Epithelial cell of prostate (primary cell): ENCODE results near the gene ACOT8.
"Not testable (repeated sequence)": the region's sequence is repeated elsewhere in the genome, so short reads cannot be mapped to it uniquely, and the experiment has no call there.

ENCODE experiments used
- DNase-seq: peaks from one replicate; pipeline ENCODE4 v3.0.0-alpha.2; 2011; ENCODE audit warnings: low read depth, low spot score
- H3K27ac ChIP-seq: fragments of 450-650 bp; 2 replicates; pipeline ENCODE4 v1.5.1; 2017; ENCODE audit warnings: mild to moderate bottlenecking

Gene ACOT8

DNA sequence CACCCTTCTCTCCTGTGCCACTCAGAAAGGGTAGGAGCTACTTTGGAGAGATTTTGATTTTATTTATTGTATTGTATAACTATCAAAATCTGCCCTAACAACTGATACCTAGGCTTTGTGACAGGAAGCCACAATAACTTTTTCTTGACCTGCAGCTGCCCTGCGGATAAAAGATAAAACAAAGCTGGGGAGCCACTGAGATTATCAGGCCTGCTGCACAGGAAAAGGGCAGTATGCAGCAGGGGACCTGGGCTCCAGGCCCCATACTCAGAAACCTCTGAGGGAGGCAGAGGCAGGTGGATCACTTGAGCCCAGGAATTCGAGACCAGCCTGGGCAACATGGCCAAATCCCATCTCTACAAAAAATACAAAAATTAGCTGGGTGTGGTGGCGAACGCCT, 24.6 kb downstream of the ACOT8 start:
- H3K27ac ChIP-seq = peak overlapping the region; percentile 67
- no peak for DNase-seq

DNA sequence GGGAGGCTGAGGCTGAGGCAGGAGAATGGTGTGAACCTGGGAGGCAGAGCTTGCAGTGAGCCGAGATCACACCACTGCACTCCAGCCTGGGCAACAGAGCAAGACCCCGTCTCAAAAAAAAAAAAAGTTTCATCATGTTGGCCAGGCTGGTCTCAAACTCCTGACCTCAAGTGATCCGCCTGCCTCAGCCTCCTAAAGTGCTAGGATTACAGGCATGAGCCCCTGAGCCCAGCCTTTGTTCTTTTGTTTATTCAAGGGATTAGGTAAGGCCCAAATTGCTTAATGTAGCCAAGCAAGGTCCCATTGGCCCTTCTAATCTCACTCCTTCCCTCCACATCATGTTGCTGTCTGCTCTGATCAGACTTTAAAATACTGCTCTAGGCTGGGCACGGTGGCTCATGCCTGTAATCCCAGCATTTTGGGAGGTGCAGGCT, 27.5 kb downstream of the ACOT8 start:
- not testable (repeated sequence) for H3K27ac ChIP-seq

DNA sequence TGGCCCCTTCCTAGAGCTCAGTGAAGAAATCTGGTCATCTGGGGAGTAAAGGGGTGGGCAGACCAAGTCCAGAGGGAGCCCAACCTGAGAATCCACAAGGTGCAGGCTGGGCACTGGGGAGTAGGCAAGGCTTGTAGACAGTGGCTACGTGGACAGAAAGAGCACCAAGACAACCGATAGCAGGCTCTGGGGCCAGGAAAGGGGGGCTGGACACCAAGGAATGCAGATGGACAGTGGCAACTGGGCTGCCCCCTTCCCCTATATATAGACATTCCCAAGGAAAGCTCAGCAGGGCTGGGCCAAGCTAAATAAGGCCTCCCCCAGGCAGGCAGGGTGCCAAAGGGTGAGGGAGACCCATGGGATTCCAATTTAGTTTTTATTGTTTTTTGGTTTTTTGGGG, 28.6 kb downstream of the ACOT8 start:
- no peak overlapping the region for H3K27ac ChIP-seq
- no peak for DNase-seq

More for the DNA sequence above, 27.5 kb downstream of the ACOT8 start:
- DNase-seq = not testable (repeated sequence)

DNA sequence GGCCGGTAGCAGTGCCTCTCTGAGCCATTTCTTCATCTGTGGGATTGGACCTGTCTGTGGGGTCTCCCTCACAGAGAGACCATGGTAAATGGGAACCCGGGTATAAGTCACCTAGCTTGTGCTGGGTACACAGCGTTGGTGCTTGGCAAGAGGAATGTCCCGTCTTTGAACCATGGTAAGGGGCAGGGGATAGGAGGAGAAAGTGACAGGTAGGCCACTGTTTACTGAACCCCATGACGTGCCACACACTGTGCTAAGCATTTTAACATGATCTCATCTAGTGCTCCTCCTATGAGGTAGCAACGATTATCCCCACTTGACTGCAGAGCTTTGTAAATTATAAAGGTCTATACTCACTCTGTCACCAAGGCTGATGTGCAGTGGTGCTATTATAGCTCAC, 29.5 kb downstream of the ACOT8 start:
- no peak overlapping the region for H3K27ac ChIP-seq
- no peak for DNase-seq

DNA sequence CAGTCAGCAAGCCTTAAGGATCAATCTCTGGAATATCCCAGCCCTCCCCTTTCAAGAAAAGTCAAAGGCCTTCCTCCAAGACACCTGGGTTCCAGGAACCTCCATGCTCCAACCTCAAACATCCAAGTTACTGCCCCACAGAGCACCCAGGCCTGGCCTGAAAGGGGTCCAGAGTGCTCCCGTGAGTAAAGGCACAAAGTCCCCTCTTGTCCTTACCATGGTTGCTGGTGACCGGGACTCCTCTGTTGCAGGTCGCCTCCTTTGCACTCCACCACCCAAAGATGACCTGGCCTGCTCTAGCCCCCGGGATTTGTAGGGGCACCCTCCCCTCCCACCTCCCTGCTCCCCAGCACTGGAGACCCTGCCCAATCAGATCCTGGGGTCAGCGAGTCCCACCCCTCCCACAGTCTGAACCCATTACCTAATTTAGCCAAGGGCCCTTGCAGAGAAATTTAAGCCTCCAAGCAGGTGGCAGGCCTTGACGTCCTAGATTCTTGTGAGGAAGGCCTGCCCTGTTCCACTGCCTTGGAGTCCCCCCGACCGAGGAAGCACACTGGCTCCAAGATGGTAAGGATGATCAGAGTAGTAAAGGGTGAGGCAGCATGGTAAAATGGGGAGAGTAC, 30.1 kb downstream of the ACOT8 start, which contains the start of gene TNNC2:
Gene TNNC2, minus strand, starts transcription at position 283 of the 623 bp plus-strand sequence. Its CDS starts 64 bp downstream, at position 219.
- DNase-seq = no peak
- no peak within 1 kb of the TSS for H3K27ac ChIP-seq

DNA sequence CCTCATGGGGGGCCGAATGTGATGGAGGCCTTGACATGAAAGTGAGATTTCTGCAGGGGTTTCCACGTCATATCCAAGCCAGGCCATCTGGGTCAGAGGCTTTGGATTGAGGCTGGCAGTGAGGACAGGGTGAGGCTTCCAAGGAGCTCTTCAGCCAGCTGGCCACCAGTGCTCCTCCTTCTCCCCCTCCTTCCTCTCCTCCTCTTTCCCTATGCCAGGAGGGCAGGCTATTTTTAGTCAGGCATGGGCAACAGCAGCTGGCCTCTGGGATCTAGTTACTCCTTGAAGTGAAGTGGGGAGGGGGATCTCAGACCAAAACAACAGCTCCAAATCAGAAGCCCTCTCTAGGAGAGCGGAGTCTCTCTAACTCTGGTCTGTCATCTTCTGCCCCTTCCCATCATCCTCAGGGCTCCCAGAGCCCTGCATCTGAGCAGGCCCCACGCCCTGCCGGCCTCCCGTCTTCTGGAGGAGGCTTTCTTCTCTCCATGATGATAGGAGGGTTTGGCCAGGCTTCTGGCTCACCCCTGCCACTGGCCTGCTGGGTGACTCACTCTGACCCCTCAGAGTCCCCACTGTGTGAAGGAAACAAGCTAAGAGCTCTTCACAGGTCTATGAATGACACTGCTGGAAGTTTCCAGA, 30.7 kb downstream of the ACOT8 start:
- no peak overlapping the region for H3K27ac ChIP-seq
- no peak for DNase-seq

DNA sequence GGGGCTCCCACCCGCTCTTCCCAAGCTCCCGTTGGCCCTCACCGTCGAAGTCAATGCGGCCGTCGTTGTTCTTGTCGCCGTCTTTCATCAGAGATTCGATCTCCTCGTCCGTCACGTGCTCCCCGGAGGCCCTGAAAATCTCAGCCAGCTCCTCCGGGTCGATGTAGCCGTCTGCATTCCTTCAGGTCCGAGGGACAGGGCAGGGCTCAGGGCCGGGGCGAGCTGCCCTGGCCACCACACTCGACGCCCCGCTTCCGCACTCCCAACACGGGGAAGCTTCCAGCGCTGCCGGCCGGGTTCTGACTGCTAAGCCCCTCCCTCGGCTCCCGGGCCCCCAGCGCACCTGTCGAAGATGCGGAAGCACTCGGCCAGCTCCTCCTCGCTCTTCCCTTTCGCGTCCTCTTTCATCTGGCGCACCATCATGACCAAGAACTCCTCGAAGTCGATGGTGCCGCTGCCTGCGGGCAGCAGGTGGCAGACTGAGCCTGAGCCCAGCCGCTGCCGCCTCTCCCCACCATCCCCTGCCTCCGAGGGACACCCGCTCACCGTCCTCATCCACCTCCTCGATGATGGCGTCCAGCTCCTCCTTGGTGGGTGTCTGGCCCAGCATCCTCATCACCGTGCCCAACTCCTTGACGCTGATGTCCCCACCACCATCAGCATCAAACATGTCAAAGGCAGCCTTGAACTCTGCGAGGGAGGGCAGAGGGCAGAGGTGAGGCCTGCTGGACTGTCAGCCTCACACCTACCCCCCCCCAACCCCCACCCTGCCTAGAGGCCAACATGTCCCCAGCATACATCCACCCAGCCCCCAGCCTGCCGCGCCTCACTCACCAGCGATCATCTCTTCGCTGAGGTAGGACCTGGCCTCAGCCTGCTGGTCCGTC, 33.0 kb downstream of the ACOT8 start:
- DNase-seq = no peak
- H3K27ac ChIP-seq = no peak overlapping the region

DNA sequence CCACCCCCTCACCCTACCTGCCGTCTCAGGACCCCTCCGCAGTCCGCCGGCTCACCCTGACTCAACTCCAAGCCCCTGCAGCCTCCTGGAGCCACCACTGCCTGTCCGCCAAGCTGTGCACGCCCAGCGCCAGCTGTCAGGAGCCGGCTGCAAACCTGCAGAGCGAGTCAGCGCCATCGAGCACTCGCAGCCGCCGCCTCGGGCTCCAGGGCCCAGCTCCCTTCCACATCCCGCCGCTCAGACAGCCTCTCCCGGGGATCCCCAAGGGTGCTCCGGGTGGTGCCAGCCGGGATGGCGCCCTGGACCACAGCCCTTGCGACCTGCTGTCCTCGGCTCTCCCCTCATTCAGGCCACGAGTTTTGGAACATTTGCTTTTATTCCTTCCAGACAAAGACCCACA, 34.3 kb downstream of the ACOT8 start:
- DNase-seq = no peak
- H3K27ac ChIP-seq = no peak overlapping the region

DNA sequence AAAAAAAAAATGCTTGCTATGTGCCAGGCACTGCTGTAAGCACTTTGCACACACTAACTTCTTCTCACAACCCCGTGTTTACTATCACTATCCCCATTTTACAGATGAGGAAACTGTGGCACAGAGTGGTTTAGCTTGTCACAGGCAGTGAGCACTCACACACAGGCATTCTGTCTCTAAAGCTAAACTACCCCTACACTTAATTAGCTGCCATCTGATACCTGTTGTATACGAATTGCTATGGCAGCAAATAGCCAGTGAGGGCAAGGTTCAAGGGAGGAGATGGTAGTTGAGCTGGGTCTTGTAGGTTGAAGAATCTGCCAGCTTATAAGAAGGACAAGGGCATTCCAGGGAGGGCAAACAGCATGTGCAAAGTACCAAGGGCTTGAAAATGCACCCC, 35.2 kb downstream of the ACOT8 start:
- DNase-seq = no peak
- no peak overlapping the region for H3K27ac ChIP-seq

DNA sequence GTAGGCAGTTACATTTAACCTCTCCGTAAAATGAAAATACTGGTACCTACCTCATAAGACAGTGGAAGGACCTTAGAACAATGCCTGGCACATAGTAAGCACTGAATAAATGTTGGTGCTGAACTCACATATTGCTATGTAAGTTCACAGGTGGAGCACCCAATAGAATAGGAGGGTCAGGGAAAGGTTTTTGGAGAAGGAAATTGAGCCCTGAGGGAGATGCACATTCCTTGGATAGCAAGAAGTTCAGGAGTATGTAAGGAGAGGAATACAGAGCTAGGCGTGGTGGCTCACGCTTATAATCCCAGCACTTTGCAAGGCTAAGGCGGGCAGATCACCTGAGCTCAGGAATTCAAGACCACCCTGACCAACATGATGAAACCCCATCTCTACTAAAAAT, 37.7 kb downstream of the ACOT8 start:
- DNase-seq = no peak
- H3K27ac ChIP-seq = no peak overlapping the region

DNA sequence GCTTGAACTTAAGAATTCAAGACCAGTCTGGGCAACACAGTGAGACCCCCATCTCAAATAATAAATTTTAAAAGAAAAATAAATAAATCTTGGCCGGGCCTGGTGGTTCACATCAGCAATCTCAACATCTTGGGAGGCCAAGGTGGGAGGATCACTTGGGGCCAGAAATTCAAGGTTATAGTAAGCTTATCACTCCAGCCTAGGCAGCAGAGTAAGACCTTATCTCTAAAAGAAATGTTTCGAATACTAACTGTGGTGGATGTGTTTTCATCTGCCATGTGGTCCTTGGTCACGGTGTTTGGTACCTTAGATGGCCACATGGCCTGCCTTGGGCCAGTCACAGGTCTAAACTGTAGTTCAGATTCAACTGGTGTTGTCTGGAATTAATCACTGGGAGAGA, 39.0 kb downstream of the ACOT8 start:
- H3K27ac ChIP-seq = no peak overlapping the region
- no peak for DNase-seq

DNA sequence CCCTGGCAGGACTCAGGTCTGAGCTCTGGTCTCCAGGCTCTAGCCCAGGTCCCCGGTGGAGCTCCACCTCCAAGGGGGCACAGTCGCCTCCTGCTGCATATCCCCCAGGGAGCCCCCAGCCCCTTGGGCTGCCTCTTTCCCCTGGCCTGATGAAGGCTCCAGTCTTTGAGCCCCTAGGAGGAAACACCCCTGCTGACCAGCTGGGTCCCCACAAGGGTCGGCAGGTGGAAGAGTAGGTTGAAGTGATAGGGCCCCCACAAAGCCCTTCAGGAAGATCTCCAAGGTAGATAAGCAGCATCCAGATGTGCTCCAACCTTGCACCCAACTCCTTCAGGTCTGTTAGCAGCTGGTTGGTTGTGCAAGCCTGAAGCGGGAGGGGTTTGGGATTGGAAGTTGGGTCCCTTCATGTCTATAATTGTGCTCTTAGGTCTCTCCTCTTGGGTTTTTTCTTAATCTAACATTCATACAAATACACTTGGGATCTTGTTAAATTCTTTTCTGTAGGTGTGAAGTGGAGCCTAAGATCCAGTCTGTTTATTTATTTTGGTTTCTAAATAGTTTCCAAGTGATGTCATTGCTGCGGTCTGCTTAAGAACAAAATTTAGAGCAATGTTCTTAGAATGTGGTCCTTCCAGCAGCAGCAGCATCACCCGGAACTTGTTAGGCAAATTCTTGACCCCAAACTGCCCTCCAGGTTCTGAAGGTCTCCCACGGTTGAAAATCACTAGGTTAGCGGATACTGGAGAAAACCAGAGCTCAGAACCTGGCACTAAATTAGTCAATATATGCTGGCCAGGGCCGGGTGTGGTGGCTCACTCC, 39.6 kb downstream of the ACOT8 start:
- DNase-seq = no peak
- H3K27ac ChIP-seq = no peak overlapping the region

DNA sequence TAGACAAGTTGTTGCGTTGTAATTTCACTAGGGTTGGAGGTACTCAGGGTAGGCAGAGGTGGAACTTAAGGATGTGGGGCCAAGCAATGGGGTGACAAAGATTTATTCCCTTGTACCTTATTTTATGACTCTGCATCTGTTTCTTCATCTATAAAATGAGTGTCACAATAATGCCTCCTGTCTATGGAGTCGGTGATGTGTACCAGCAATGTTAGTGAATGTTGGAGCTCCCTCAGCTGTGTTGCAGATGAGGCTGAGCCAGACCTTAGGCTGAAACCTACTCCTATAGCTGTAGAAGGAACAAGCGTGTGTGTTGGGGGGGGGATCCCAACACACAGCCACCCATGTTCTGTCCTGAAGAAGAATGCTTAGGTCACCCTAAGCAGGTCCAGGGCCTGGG, 40.2 kb downstream of the ACOT8 start:
- DNase-seq = no peak
- no peak overlapping the region for H3K27ac ChIP-seq

DNA sequence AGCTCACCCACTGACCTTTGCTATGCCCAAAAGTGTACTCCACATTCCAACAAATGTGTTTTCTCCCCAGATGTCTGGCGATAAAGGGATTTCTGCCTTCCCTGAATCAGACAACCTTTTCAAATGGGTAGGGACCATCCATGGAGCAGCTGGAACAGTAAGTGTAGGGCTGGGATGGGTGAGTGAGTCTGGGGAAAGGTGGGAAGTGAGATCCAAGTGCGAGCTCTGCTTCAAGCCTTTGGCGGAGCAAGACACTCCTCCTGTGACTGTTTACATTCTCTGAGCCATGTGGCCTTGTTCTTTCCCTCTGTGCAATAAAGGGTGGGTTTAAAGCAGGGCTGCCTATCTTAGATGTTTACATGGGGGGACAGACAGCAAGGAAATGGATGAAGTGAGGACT, 42.9 kb downstream of the ACOT8 start:
- DNase-seq = no peak

DNA sequence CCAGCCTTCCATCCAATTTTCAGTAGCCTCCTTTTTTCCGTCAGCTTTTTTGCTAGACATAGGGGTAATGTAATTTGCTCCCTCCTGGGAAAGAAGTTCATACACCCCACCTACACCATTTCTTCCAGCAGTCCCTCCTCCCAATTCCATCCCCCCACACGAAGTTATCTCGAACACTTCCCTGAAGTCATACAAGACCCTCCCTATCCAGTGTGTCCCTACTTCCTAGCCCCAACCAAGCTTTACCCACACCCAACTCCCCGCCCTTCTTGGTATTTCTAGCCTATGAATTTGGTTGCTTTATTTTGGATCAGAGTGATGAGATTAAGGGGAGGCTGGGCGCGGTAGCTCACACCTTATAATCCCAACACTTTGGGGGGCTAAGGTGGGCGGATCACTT, 43.7 kb downstream of the ACOT8 start:
- H3K27ac ChIP-seq = no peak overlapping the region
- no peak for DNase-seq

More for the DNA sequence above, 42.9 kb downstream of the ACOT8 start:
- no peak overlapping the region for H3K27ac ChIP-seq

DNA sequence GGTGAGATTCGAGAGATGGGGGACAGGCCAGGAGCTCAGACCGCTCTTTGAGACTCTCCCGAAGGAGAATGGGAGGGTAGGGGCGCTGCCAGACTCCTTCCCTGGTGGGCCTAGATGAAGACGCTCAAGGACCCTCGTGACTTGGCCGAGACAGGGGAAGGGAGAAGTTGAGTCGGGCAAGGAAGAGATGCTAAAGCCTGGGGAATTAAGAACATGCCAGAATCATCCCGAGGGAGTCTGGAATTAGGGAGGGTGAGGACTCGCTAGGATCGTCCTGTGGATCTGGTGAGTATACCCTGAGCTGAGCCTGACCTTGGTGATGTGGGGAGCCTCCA, 44.2 kb downstream of the ACOT8 start:
- no peak overlapping the region for H3K27ac ChIP-seq
- DNase-seq = no peak

DNA sequence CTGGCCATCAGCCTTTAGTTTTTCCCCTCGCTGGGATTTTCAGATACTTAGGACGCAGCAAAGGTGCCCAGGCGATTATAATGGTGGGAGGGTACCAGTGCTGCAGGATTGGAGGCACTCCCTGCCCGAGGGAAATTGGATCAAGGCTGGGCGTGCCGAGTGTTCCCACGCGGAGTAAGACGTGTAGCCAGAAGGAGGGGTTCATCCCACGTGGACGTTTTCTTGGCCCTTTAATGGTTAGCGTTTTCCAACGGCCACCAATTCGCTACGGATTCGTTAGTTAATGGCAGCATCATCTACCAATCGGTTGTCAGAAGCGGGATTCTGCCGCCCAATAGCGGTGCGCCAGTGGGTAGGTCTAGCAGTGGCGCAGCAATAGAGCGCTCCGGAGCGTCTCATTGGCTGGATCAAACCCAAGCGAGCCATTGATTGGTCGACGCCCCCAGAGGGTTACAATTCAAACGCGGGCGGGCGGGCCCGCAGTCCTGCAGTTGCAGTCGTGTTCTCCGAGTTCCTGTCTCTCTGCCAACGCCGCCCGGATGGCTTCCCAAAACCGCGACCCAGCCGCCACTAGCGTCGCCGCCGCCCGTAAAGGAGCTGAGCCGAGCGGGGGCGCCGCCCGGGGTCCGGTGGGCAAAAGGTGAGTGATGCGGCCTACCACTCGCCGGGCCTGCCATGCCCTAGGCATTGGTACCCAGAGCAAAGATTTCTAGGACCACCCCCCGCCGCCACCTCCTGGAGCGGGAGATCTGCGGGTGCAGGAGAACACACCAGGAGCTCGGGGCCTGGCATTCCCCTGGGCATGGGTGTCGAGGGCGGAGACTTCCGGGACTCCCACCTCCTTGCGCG, 44.8 kb downstream of the ACOT8 start, which contains the start of gene UBE2C:
Gene UBE2C, plus strand, starts transcription at position 488 of the 849 bp plus-strand sequence. Its CDS starts 52 bp downstream, at position 540.
- H3K27ac ChIP-seq = peak within 1 kb of the TSS; percentile 26

DNA sequence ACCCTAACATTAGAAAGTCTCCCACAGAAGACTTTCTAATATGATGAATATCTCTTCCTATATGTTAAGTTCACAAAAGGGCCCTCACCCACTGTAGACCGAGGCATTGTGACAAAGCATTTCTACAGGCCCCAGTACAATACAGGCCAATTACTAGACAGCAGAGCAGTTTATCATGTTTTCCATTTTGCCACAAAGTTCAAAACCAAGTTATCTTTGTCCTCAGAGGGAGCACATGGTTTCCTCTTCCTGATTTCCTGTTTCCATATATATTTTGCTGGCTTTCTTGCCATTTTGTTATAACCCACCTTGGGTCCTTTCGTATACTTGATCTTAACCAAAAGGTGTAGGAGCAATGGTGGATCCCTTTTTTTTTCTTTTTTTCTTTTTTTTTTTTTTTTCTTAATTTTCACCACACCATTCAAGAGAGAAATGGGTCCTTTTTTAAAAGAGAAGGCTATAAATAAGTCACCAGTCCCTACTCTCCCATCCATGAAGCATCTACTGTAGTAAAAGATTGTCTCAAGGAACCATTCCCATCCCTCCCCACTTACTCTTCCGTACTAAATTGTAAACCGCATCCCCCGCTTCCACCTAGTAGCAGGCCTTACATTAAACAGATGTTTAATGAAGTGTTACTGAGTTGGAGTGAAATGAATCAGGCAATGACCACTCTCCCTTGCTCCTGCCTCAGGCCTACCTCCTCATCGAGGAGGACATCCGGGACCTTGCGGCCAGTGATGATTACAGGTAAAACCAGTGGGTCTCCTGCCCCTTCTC, 46.8 kb downstream of the ACOT8 start:
- DNase-seq = no peak
- no peak overlapping the region for H3K27ac ChIP-seq

More for the DNA sequence above, 44.8 kb downstream of the ACOT8 start, which contains the start of gene UBE2C:
- peak; percentile 98 for DNase-seq

DNA sequence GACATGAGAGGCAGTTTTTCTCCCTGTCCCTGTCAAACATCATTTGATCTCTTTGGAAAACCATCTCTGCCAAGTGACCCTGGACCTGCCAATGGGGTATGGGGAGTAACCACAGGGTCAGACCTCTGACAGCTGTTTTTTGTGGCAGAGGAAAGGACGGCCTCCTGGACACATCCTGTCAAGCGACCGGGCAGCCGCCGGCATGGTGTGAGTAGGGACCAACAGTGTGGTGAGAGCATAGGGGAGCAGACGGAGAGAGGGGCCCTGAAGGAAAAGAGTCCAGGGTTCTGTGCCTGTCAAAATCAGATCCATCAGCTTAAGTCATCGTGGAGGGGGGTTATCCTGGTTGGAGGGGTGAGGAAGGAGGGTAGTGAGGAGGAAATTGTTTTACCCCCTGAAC, 55.3 kb downstream of the ACOT8 start:
- no peak for DNase-seq
- H3K27ac ChIP-seq = no peak overlapping the region
